Measurements from ENCODE around the gene SNAP29. TPM values are rescaled to one million over a fixed set of nuclear protein-coding genes. Genes with fewer than 3 reads are reported as not detected.
A peak's percentile ranks its signal among the peaks of the same experiment; 100 is the strongest.

SNAP29 gene
- total and polyA plus RNA-seq, 9 of the 15 experiments (the other 6 are each of a cell fraction or from before 2014, with no cell fraction given) = 19.5 to 250 (median 75.9) TPM

DNA sequence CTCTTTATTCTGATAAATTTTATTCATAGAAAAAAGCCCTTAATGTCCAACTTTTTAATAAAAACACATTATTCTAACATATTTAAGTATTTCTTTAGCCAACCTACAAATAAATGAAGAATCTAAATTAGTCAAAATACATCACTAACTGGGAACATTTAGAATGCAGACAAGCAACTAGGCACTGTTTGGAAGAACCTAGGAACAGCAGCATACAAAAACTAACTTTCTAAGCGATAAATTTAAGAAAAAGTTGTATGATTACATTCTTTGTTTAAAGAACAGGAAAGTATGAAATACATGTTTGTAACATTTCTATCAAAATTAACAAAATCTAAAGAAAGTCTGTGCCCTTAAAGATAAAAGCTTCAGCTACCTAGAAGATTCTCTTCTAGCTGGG is 35.5 kb upstream of the SNAP29 start:
- Histone ChIP-seq H3K79me2 (ENCODE audit: control insufficient read depth, insufficient read depth, low read length) (no peaks in the 10 kb centered on the region), H3K4me2 (ENCODE audit: insufficient read depth, low read length) (no peak overlapping the region), H3K27ac (ENCODE audit: extremely low read depth, low read depth, low read length) (no peak overlapping the region), H3K9me3 (replicated peaks; ENCODE audit: control insufficient read depth, insufficient read depth, low read depth, low read length) (no peaks in the 10 kb centered on the region), H3K9me1 (ENCODE audit: control insufficient read depth, insufficient read depth, low read length) (no peaks in the 10 kb centered on the region), H3K4me3 (no peak overlapping the region), H3K9ac (ENCODE audit: insufficient read depth in 1 of 2, low read depth in 2 of 2, low read length in 2 of 2) (no peak overlapping the region), H3K36me3 (ENCODE audit: control insufficient read depth, insufficient read depth, low read length) (peaks cover 58% of the 10 kb centered on the region), H2AFZ (ENCODE audit: low read depth, low read length) (no peak overlapping the region), H4K20me1 (replicated peaks; ENCODE audit: control insufficient read depth, insufficient read depth, low read length) (peaks cover 5% of the 10 kb centered on the region; the same call in 1 of the 2 replicates), H3K27me3 (ENCODE audit: control insufficient read depth in 2 of 2, insufficient read depth in 2 of 2, low read length in 2 of 2) (no peaks in the 10 kb centered on the region), H3K4me1 (replicated peaks in 1 of 2; ENCODE audit: control insufficient read depth in 2 of 2, insufficient read depth in 2 of 2, low read length in 2 of 2) (no peaks in the 10 kb centered on the region)
- intact Hi-C loops (cut with micrococcal nuclease) = no loop called here
- no TSS peak for BruUV-seq (replicated peaks)
- FAIRE-seq (no peak), ATAC-seq (no peak), DNase-seq (ENCODE audit: extremely low read depth in 1 of 4, low spot score in 3 of 4) (no peak)
- in situ Hi-C loops (cut with MboI) = no loop called here
- 95% methylated on average over 1 of the region's 1 CpG for WGBS (ENCODE audit: insufficient coverage, low coverage, missing lambda C conversion rate)
- ChIA-PET CTCF (ENCODE audit: low intra/inter-chr PET ratio) (no interaction called here), POLR2A (interaction anchor here (1.2 to 13.8 kb wide), 5 partner anchors 12 to 30 kb away, joined by 4 to 172 read pairs (median 10); no protein-coding TSS in a partner anchor)
- TF ChIP-seq FOSL1 (tag; conservative IDR thresholded peaks at IDR 0.05) = no peak
- TF ChIP-seq ZNF347 (CRISPR knock-in tag; IDR thresholded peaks at IDR 0.05; ENCODE audit: low read depth) = peak; percentile 78; the same call in 1 of the 2 replicates
- TF ChIP-seq, protein P1, sequence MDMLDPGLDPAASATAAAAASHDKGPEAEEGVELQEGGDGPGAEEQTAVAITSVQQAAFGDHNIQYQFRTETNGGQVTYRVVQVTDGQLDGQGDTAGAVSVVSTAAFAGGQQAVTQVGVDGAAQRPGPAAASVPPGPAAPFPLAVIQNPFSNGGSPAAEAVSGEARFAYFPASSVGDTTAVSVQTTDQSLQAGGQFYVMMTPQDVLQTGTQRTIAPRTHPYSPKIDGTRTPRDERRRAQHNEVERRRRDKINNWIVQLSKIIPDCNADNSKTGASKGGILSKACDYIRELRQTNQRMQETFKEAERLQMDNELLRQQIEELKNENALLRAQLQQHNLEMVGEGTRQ (CRISPR knock-in tag; IDR thresholded peaks at IDR 0.05) = no peak
- peak; percentile 56; the same call in 1 of the 2 replicates for TF ChIP-seq ZNF140 (CRISPR knock-in tag; IDR thresholded peaks at IDR 0.05)
- TF ChIP-seq PCBP2 (IDR thresholded peaks at IDR 0.05; ENCODE audit: low read depth, low read length, poor library complexity, severe bottlenecking) = no peak
- TF ChIP-seq ZNF717 (CRISPR knock-in tag; IDR thresholded peaks at IDR 0.05) = no peak
- TF ChIP-seq, protein P2, sequence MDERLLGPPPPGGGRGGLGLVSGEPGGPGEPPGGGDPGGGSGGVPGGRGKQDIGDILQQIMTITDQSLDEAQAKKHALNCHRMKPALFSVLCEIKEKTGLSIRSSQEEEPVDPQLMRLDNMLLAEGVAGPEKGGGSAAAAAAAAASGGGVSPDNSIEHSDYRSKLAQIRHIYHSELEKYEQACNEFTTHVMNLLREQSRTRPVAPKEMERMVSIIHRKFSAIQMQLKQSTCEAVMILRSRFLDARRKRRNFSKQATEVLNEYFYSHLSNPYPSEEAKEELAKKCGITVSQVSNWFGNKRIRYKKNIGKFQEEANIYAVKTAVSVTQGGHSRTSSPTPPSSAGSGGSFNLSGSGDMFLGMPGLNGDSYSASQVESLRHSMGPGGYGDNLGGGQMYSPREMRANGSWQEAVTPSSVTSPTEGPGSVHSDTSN (CRISPR knock-in tag; IDR thresholded peaks at IDR 0.05; ENCODE audit: low read depth) = no peak
- TF ChIP-seq, protein P2 (tag; conservative IDR thresholded peaks at IDR 0.05; ENCODE audit: low read depth) = 0 out of 2 replicates have a peak, but pooled peaks have one; percentile 12
- TF ChIP-seq ZNF75A (CRISPR knock-in tag; IDR thresholded peaks at IDR 0.05) = no peak
- no peak for TF ChIP-seq TBP (optimal IDR thresholded peaks at IDR 0.05; ENCODE audit: low read depth, low read length)
- TF ChIP-seq SIN3A (IDR thresholded peaks at IDR 0.05; ENCODE audit: borderline replicate concordance in 2 of 2, control insufficient read depth in 1 of 2, low read depth in 2 of 2, low read length in 2 of 2) = no peak
- no peak for TF ChIP-seq ADNP (tag; IDR thresholded peaks at IDR 0.05)
- no peak for TF ChIP-seq TEAD1 (CRISPR knock-in tag; IDR thresholded peaks at IDR 0.05)
- no peak for TF ChIP-seq HDGF (IDR thresholded peaks at IDR 0.05)
- no peak for TF ChIP-seq ETV1 (tag; conservative IDR thresholded peaks at IDR 0.05; ENCODE audit: low read depth)
- 0 out of 2 replicates have a peak, but pooled peaks have one; percentile 36 for TF ChIP-seq BCL6 (CRISPR knock-in tag; IDR thresholded peaks at IDR 0.05)
- TF ChIP-seq, protein P3, sequence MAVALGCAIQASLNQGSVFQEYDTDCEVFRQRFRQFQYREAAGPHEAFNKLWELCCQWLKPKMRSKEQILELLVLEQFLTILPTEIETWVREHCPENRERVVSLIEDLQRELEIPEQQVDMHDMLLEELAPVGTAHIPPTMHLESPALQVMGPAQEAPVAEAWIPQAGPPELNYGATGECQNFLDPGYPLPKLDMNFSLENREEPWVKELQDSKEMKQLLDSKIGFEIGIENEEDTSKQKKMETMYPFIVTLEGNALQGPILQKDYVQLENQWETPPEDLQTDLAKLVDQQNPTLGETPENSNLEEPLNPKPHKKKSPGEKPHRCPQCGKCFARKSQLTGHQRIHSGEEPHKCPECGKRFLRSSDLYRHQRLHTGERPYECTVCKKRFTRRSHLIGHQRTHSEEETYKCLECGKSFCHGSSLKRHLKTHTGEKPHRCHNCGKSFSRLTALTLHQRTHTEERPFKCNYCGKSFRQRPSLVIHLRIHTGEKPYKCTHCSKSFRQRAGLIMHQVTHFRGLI (CRISPR knock-in tag; IDR thresholded peaks at IDR 0.05) = 0 out of 2 replicates have a peak, but pooled peaks have one; percentile 41
- TF ChIP-seq ZNF589 (CRISPR knock-in tag; IDR thresholded peaks at IDR 0.05; ENCODE audit: low read depth) = no peak
- TF ChIP-seq ZKSCAN3 (CRISPR knock-in tag; IDR thresholded peaks at IDR 0.05) = peak; percentile 47; the same call in 1 of the 2 replicates
